Measurements from ENCODE around the gene AMBRA1. TPM values are rescaled to one million over a fixed set of nuclear protein-coding genes. Genes with fewer than 3 reads are reported as not detected.

Gene AMBRA1
- total RNA-seq, 2 donors from 2014 or later, result 28.2 to 30.3 TPM

DNA sequence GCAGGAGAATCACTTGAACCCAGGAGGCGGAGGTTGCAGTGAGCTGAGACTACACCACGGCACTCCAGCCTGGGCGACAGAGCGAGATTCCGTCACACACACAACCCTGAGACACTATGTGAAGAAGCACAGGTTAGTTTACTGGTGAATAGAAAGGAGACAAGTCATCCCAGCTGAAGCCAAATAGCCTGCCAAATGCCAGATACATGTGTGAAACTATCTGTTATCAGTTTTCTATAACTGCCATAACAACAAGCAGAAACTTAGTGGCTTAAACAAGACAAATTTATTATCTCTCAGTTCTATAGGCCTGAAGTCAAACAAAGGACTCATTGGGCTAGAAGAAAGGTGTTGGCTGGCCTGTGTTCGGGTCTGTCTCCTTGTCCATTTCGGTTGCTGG is 114.2 kb downstream of the AMBRA1 start:
- Mint-ChIP-seq H3K4me1 (peaks cover 26% of the 10 kb centered on the region), H3K36me3 (ENCODE audit: low read depth) (peaks cover 8% of the 10 kb centered on the region), H3K27me3 (no peaks in the 10 kb centered on the region), H3K27ac (no peak overlapping the region), H3K4me3 (no peak overlapping the region), H3K9me3 (no peaks in the 10 kb centered on the region)
- ATAC-seq (replicated peaks), result no peak

GRCh38 chr11:46478196-46478595 is 115.6 kb downstream of the AMBRA1 start:
- Mint-ChIP-seq H3K27ac (no peak overlapping the region), H3K9me3 (no peaks in the 10 kb centered on the region), H3K27me3 (no peaks in the 10 kb centered on the region), H3K4me1 (peaks cover 31% of the 10 kb centered on the region), H3K36me3 (ENCODE audit: low read depth) (peaks cover 3% of the 10 kb centered on the region), H3K4me3 (no peak overlapping the region)
- no peak for ATAC-seq (replicated peaks)

DNA sequence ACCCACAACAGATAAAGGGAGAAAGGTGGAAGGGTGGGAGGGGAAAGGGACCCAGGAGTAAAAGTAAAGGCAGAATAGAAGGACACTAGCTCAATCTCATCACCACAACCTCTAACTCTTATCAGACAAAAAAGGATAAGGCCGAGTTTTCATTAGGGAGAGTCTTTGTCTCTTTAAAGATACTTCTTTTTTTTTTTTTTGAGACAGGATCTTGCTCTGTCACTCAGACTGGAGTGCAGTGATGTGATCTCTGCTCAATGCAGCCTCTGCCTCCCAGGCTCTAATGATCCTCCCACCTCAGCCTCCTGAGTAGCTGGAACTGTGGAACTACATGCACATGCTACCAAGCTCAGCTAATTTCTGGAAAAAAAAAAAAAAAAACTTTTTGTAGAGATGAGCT is 116.7 kb downstream of the AMBRA1 start:
- Mint-ChIP-seq H3K27ac (no peak overlapping the region), H3K4me1 (peaks cover 35% of the 10 kb centered on the region), H3K27me3 (no peaks in the 10 kb centered on the region), H3K36me3 (ENCODE audit: low read depth) (no peaks in the 10 kb centered on the region), H3K9me3 (no peaks in the 10 kb centered on the region), H3K4me3 (peak overlapping the region; percentile 44)
- ATAC-seq (replicated peaks), result no peak

DNA sequence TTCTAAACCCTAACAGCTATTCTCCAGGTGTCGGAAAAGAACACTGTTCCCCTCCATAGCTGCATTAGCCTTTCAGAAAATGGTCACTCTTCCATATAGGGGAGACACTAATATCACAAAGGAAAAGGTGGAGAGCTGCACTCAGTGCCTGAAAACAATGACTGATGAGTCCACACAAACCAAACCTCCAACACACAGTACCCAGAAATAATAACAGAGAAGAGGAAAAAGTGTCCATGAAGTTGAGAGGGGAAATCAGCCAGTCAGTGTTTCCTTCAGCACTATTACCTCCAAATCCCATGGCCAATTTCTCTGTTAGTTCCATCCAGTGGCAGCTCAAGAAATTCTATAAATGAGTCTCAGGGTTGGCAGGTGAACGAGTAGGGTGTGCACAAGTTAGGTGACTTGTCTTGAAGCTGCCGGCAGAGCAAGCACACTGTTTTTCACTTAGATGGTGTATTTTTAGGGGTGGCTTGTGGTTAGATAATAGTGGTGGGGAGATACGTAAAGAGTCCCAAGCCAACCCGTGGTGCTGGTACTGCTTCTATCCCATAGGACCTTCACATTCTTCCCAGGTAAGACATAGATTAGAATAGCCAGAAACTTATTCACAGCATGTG is 117.8 kb downstream of the AMBRA1 start:
- H3K36me3 Mint-ChIP-seq (ENCODE audit: low read depth), result no peaks in the 10 kb centered on the region
- peak overlapping the region; percentile 40 for H3K27ac Mint-ChIP-seq
- no peaks in the 10 kb centered on the region for H3K27me3 Mint-ChIP-seq
- ATAC-seq (replicated peaks), result peak; percentile 70
- no peaks in the 10 kb centered on the region for H3K9me3 Mint-ChIP-seq
- peaks cover 35% of the 10 kb centered on the region for H3K4me1 Mint-ChIP-seq
- peak overlapping the region; percentile 44 for H3K4me3 Mint-ChIP-seq

DNA sequence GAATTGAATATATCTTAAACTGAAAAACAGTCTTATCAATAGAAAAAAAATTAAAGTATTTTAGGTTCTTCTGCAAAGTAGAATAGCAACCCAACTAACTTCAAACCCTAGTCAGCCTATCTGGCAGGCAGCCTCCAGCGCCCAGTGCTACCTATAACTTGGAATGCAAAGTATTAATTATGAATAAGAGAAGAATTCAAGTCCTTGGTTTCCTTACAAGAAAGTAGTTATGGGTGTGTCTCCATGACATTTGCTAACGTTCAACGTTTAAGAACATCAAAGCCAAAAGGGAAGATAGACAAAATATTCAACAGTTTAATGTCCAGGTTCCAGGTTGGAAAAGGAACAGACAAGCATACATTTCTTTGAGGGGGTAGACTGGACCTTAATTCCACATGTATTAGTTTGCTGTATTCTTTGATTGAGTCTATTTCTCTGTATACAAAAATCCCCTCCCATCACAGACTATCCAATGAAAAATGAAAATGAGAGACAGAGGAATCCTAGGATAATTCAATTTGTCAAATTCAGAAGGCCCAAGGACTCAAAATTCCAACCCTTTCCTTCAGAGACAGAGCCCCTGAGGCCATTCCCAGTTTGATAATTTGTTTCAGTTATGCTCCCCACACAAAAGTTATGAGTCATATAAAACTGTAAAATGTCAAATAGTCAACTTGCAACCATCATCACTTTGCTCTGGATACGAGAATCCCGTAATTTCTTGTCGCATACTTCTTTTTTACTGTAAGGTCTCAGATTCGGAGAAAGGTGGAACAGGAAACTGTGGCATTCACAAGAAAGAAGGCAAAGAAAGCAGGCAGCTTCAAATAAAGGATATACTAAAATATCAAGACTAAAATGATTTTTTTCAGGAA is 118.5 kb downstream of the AMBRA1 start:
- H3K4me1 Mint-ChIP-seq, result peaks cover 35% of the 10 kb centered on the region
- peak overlapping the region; percentile 44 for H3K4me3 Mint-ChIP-seq
- H3K9me3 Mint-ChIP-seq, result no peaks in the 10 kb centered on the region
- H3K27ac Mint-ChIP-seq, result peak overlapping the region; percentile 40
- ATAC-seq (replicated peaks), result peak; percentile 74
- H3K36me3 Mint-ChIP-seq (ENCODE audit: low read depth), result no peaks in the 10 kb centered on the region
- H3K27me3 Mint-ChIP-seq, result no peaks in the 10 kb centered on the region

DNA sequence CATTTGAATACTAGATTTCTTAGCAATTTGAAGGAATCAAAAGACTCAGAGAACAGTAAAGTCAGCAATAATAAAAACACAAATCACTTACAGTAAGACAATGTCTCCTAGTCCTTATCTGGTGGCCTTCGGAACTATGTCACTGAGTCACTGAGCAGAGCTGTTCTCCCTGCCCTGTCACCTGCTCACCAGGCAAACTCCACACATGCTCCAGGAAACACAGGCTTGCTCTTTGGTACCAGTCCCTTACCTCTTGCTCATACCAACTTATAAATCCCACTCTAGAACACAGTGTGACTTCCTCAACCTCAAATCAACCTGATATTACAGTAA is 121.2 kb downstream of the AMBRA1 start:
- Mint-ChIP-seq H3K9me3 (no peaks in the 10 kb centered on the region), H3K4me3 (peak overlapping the region; percentile 20), H3K27ac (peak overlapping the region; percentile 82), H3K36me3 (ENCODE audit: low read depth) (peaks cover 8% of the 10 kb centered on the region), H3K27me3 (no peaks in the 10 kb centered on the region), H3K4me1 (peaks cover 31% of the 10 kb centered on the region)
- no peak for ATAC-seq (replicated peaks)

DNA sequence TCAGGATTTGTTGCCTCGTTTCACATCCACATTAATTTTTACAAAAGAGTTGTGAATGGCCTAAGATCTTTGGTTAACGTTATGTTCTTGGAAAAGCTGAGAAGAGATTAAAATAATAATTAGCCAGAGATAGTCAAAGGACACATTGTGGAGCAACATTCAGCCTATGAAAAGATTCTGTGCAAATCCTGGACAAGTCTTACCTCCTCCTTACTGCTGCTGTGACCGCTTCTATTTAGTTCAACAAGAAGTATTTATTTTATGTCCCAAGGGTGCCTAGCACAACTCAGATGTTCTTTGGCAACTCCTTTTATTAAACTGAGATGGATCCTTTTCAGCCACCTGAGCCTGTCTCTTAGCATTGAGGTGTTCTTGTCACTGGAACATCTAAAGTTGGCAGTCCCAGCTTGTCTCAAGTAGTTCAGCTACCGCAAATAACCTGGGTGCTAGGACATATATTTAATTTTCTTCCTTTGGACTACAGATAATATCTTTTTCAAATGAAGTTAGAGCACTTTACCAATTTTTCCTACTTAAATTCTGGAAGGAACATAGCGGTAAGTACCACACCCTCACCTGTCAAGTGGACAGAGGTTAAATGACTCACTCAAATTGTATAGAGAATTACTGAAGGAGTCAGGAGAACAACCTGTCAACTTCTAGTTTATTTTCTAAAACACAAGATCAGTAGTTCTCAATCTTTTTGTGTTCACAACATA is 121.7 kb downstream of the AMBRA1 start:
- H3K9me3 Mint-ChIP-seq, result no peaks in the 10 kb centered on the region
- ATAC-seq (replicated peaks), result no peak

GRCh38 chr11:46469926-46470325 is 123.9 kb downstream of the AMBRA1 start:
- Mint-ChIP-seq H3K4me1 (peaks cover 26% of the 10 kb centered on the region), H3K4me3 (no peak overlapping the region), H3K27ac (no peak overlapping the region), H3K9me3 (no peaks in the 10 kb centered on the region), H3K27me3 (no peaks in the 10 kb centered on the region), H3K36me3 (ENCODE audit: low read depth) (peaks cover 23% of the 10 kb centered on the region)
- no peak for ATAC-seq (replicated peaks)

More for the DNA sequence above, 121.7 kb downstream of the AMBRA1 start:
- H3K4me1 Mint-ChIP-seq, result peaks cover 31% of the 10 kb centered on the region
- H3K27me3 Mint-ChIP-seq, result no peaks in the 10 kb centered on the region
- H3K36me3 Mint-ChIP-seq (ENCODE audit: low read depth), result peaks cover 12% of the 10 kb centered on the region
- no peak overlapping the region for H3K4me3 Mint-ChIP-seq
- peak overlapping the region; percentile 82 for H3K27ac Mint-ChIP-seq

GRCh38 chr11:46465683-46466082 is 128.1 kb downstream of the AMBRA1 start:
- H3K27me3 Mint-ChIP-seq, result no peaks in the 10 kb centered on the region
- H3K9me3 Mint-ChIP-seq, result no peaks in the 10 kb centered on the region
- peak overlapping the region; percentile 76 for H3K27ac Mint-ChIP-seq
- no peak for ATAC-seq (replicated peaks)
- no peak overlapping the region for H3K4me3 Mint-ChIP-seq
- peaks cover 24% of the 10 kb centered on the region for H3K36me3 Mint-ChIP-seq (ENCODE audit: low read depth)
- H3K4me1 Mint-ChIP-seq, result peaks cover 25% of the 10 kb centered on the region

GRCh38 chr11:46463701-46464421 is 130.0 kb downstream of the AMBRA1 start:
- H3K4me3 Mint-ChIP-seq, result no peak overlapping the region
- peaks cover 24% of the 10 kb centered on the region for H3K36me3 Mint-ChIP-seq (ENCODE audit: low read depth)
- H3K27me3 Mint-ChIP-seq, result no peaks in the 10 kb centered on the region
- H3K9me3 Mint-ChIP-seq, result no peaks in the 10 kb centered on the region
- no peak for ATAC-seq (replicated peaks)
- H3K27ac Mint-ChIP-seq, result no peak overlapping the region
- peaks cover 25% of the 10 kb centered on the region for H3K4me1 Mint-ChIP-seq

- ATAC-seq (replicated peaks), result no peak
- no peak overlapping the region for H3K4me3 Mint-ChIP-seq
- H3K4me1 Mint-ChIP-seq, result peaks cover 24% of the 10 kb centered on the region
- H3K36me3 Mint-ChIP-seq (ENCODE audit: low read depth), result peaks cover 11% of the 10 kb centered on the region
- H3K27me3 Mint-ChIP-seq, result no peaks in the 10 kb centered on the region
- H3K9me3 Mint-ChIP-seq, result no peaks in the 10 kb centered on the region
- H3K27ac Mint-ChIP-seq, result no peak overlapping the region
These were observed 132.3 kb downstream of the AMBRA1 start for GRCh38 chr11:46461461-46461927.

- ATAC-seq (replicated peaks), result no peak
- H3K27me3 Mint-ChIP-seq, result no peaks in the 10 kb centered on the region
These were observed 135.3 kb downstream of the AMBRA1 start for GRCh38 chr11:46458491-46458890.

DNA sequence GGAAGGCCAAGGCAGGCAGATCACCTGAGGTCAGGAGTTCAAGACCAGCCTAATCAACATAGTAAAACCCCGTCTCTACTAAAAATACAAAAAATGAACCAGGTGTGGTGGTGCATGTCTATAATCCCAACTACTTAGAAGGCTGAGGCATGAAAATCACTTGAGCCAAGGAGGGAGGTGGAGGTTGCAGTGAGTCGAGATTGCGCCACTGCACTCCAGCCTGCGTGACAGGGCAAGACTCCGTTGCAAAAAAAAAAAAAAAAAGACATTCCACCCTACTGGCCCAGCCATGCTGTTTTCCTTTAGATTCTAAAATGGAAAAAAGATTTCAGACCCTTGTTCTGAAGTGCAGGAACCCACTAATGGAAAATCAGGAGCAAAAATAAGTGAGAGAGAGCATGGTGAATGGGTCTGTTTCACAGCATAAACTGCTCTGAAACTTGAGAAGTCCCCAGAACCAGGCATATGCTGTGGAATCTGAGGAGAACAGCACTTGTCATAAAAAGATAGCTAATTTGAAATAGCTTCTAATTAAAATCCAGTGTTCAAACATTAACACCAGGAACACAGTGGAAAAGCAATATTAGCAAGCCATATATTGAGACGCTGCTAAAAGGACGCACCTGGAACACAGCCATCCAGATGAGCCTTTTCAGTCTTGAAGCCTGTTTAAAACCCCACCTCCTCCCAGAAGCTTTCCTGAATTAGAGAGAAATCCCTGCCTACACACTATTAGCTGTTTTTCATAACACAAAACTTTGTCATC is 136.0 kb downstream of the AMBRA1 start:
- no peak overlapping the region for H3K27ac Mint-ChIP-seq
- no peaks in the 10 kb centered on the region for H3K27me3 Mint-ChIP-seq
- no peak for ATAC-seq (replicated peaks)
- no peaks in the 10 kb centered on the region for H3K9me3 Mint-ChIP-seq
- H3K4me1 Mint-ChIP-seq, result peaks cover 19% of the 10 kb centered on the region
- H3K4me3 Mint-ChIP-seq, result no peak overlapping the region
- H3K36me3 Mint-ChIP-seq (ENCODE audit: low read depth), result peaks cover 8% of the 10 kb centered on the region

More at GRCh38 chr11:46458491-46458890, 135.3 kb downstream of the AMBRA1 start:
- H3K27ac Mint-ChIP-seq, result no peak overlapping the region
- no peaks in the 10 kb centered on the region for H3K9me3 Mint-ChIP-seq
- peaks cover 8% of the 10 kb centered on the region for H3K36me3 Mint-ChIP-seq (ENCODE audit: low read depth)
- peaks cover 19% of the 10 kb centered on the region for H3K4me1 Mint-ChIP-seq
- no peak overlapping the region for H3K4me3 Mint-ChIP-seq

Measured in activated T-helper 17 cell treated with anti-CD3 and anti-CD28 coated beads, Interleukin-2, amount 50 U/mL, for 72 hours (primary cell).